ENCODE results near the gene AKNA. TPM values are rescaled to one million over a fixed set of nuclear protein-coding genes. Genes with fewer than 3 reads are reported as not detected.
A peak's percentile ranks its signal among the peaks of the same experiment; 100 is the strongest.
"Not testable (repeated sequence)": the region's sequence is repeated elsewhere in the genome, so short reads cannot be mapped to it uniquely, and the experiment has no call there.

Gene AKNA
- total and polyA plus RNA-seq, 7 donors, result 9.9 to 81.6 (median 16.9) TPM

GRCh38 chr9:114324492-114324891, 63.3 kb downstream of the AKNA start:
- no peaks in the 10 kb centered on the region for H3K36me3 ChIP-seq
- no peak overlapping the region for H3K4me3 ChIP-seq
- H3K4me1 ChIP-seq, result no peaks in the 10 kb centered on the region
- TF ChIP-seq POLR2A (IDR thresholded peaks at IDR 0.05), result no peak
- TF ChIP-seq EP300 (IDR thresholded peaks at IDR 0.05), result no peak
- no peak for TF ChIP-seq POLR2AphosphoS5 (IDR thresholded peaks at IDR 0.05)
- TF ChIP-seq, protein P1, sequence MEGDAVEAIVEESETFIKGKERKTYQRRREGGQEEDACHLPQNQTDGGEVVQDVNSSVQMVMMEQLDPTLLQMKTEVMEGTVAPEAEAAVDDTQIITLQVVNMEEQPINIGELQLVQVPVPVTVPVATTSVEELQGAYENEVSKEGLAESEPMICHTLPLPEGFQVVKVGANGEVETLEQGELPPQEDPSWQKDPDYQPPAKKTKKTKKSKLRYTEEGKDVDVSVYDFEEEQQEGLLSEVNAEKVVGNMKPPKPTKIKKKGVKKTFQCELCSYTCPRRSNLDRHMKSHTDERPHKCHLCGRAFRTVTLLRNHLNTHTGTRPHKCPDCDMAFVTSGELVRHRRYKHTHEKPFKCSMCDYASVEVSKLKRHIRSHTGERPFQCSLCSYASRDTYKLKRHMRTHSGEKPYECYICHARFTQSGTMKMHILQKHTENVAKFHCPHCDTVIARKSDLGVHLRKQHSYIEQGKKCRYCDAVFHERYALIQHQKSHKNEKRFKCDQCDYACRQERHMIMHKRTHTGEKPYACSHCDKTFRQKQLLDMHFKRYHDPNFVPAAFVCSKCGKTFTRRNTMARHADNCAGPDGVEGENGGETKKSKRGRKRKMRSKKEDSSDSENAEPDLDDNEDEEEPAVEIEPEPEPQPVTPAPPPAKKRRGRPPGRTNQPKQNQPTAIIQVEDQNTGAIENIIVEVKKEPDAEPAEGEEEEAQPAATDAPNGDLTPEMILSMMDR (IDR thresholded peaks at IDR 0.05), result no peak
- intact Hi-C loops (cut with DNase I), result no loop called here
- 91% methylated on average over 8 of the region's 8 CpGs for WGBS, 2 donors
- no peak for DNase-seq
- H3K27me3 ChIP-seq, result no peaks in the 10 kb centered on the region
- no peak overlapping the region for H3K27ac ChIP-seq
- H3K9me3 ChIP-seq, result no peaks in the 10 kb centered on the region

GRCh38 chr9:114323849-114324248, 63.9 kb downstream of the AKNA start:
- DNase-seq; H3K9me3 ChIP-seq; H3K27me3 ChIP-seq; intact Hi-C loops (cut with DNase I); H3K4me1 ChIP-seq; H3K4me3 ChIP-seq; H3K36me3 ChIP-seq; H3K27ac ChIP-seq: not testable (repeated sequence)
- WGBS, 2 donors, result 80 to 83% methylated on average over 6 of the region's 6 CpGs

- H3K9me3 ChIP-seq; H3K4me1 ChIP-seq; H3K36me3 ChIP-seq; H3K4me3 ChIP-seq; DNase-seq; intact Hi-C loops (cut with DNase I); H3K27ac ChIP-seq; H3K27me3 ChIP-seq: not testable (repeated sequence)
- 78 to 79% methylated on average over 4 of the region's 15 CpGs for WGBS, 2 donors
Observed at GRCh38 chr9:114322831-114323531, 64.8 kb downstream of the AKNA start, which contains the start of gene ORM1. Gene ORM1, plus strand, starts transcription at chr9:114323098. Its CDS starts 36 bp downstream, at chr9:114323134.

GRCh38 chr9:114322160-114322818, 65.5 kb downstream of the AKNA start:
- H3K27ac ChIP-seq; H3K27me3 ChIP-seq; DNase-seq; H3K4me1 ChIP-seq; H3K36me3 ChIP-seq; intact Hi-C loops (cut with DNase I); H3K9me3 ChIP-seq; H3K4me3 ChIP-seq: not testable (repeated sequence)
- WGBS, 2 donors, result 78 to 80% methylated on average over 12 of the region's 12 CpGs

- intact Hi-C loops (cut with DNase I), result no loop called here
- WGBS, 2 donors, result 79 to 90% methylated on average over 8 of the region's 8 CpGs
Observed at GRCh38 chr9:114321759-114322158, 66.0 kb downstream of the AKNA start.

DNA sequence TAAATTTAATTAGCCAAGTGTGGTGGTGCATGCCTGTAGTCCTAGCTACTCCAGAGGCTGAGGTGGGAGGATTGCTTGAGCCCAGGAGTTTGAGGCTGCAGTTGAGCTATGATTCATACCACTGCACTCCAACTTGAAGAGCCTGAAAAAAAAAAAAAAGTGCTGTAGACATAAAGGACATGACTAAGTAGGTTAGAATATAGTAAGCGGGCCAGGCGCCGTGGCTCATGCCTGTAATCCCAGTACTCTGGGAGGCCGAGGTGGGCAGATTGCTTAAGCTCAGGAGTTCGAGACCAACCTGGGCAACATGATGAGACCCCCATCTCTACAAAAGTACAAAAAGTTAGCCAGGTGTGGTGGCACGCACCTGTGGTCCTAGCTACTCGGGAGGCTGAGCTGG, 67.1 kb downstream of the AKNA start:
- intact Hi-C loops (cut with DNase I); DNase-seq; H3K4me1 ChIP-seq; H3K36me3 ChIP-seq; H3K27me3 ChIP-seq; H3K4me3 ChIP-seq; H3K9me3 ChIP-seq; H3K27ac ChIP-seq: not testable (repeated sequence)
- 92 to 93% methylated on average over 7 of the region's 7 CpGs for WGBS, 2 donors

More at GRCh38 chr9:114321759-114322158, 66.0 kb downstream of the AKNA start:
- H3K27me3 ChIP-seq, result no peaks in the 10 kb centered on the region
- no peak overlapping the region for H3K4me3 ChIP-seq
- no peaks in the 10 kb centered on the region for H3K36me3 ChIP-seq
- H3K9me3 ChIP-seq, result no peaks in the 10 kb centered on the region
- no peaks in the 10 kb centered on the region for H3K4me1 ChIP-seq
- no peak for DNase-seq
- TF ChIP-seq POLR2A (IDR thresholded peaks at IDR 0.05) (no peak), POLR2AphosphoS5 (IDR thresholded peaks at IDR 0.05) (no peak), EP300 (IDR thresholded peaks at IDR 0.05) (no peak)
- TF ChIP-seq, protein P1 (IDR thresholded peaks at IDR 0.05), result no peak
- H3K27ac ChIP-seq, result no peak overlapping the region

DNA sequence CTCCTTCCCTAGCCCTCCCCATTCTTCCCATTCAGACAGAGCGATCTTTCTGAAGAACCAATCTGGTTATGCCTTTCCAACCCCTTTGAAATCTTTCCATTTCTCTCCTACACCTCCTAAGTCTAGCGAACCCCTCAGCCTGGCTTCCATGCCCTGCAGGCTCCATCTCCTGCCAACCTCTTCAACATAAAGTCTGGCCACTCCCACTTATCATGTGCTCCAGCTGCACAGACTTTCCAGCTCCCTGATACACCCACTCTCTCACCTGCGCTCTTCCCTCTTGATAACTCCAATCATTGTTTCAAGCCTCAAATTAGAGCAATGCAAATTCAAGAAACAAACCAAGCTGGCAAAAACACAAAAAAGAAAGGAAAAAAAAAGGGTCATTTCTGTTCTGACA, 68.6 kb downstream of the AKNA start:
- peak; percentile 8 for DNase-seq
- Histone ChIP-seq H3K27ac (no peak overlapping the region), H3K4me1 (no peaks in the 10 kb centered on the region), H3K36me3 (no peaks in the 10 kb centered on the region), H3K4me3 (no peak overlapping the region), H3K9me3 (no peaks in the 10 kb centered on the region), H3K27me3 (no peaks in the 10 kb centered on the region)
- intact Hi-C loops (cut with DNase I), result no loop called here
- no peak for TF ChIP-seq EP300 (IDR thresholded peaks at IDR 0.05)
- TF ChIP-seq POLR2AphosphoS5 (IDR thresholded peaks at IDR 0.05), result no peak
- no peak for TF ChIP-seq POLR2A (IDR thresholded peaks at IDR 0.05)
- TF ChIP-seq, protein P1 (IDR thresholded peaks at IDR 0.05), result no peak
- 50 to 79% methylated on average over 3 of the region's 3 CpGs for WGBS, 2 donors

All from sigmoid colon (tissue), 7 donors.